Progenitor cell of endocrine pancreas (in vitro differentiated cells): ENCODE data around the gene TMEM140. TPM values are rescaled to one million over a fixed set of nuclear protein-coding genes. Genes with fewer than 3 reads are reported as not detected.

Experiments used
- DNase-seq: peaks from one replicate; pipeline ENCODE4 v3.0.0; 2021; ENCODE audit warnings: low spot score; ENCODE audit not compliant: unreplicated experiment
- H3K27ac Mint-ChIP-seq: 2 replicates; pipeline ENCODE4 v1.8.0; 2021; ENCODE audit warnings: mild to moderate bottlenecking, moderate library complexity, mixed read lengths
- H3K27me3 Mint-ChIP-seq: 2 replicates; pipeline ENCODE4 v1.8.0; 2021; ENCODE audit warnings: mixed read lengths
- H3K36me3 Mint-ChIP-seq: 2 replicates; pipeline ENCODE4 v1.8.0; 2022; ENCODE audit warnings: mixed read lengths; ENCODE audit not compliant: insufficient read depth
- H3K4me1 Mint-ChIP-seq: 2 replicates; pipeline ENCODE4 v1.8.0; 2021; ENCODE audit warnings: low read depth, mixed read lengths
- H3K4me3 Mint-ChIP-seq: 2 replicates; pipeline ENCODE4 v1.8.0; 2021; ENCODE audit warnings: low read depth, mild to moderate bottlenecking, moderate library complexity, mixed read lengths
- H3K9me3 Mint-ChIP-seq: 2 replicates; pipeline ENCODE4 v1.8.0; 2021; ENCODE audit warnings: low read depth, mixed read lengths
- total RNA-seq: library from RNA; stranded (reverse); gene quantifications from 2 replicates; pipeline ENCODE4 v1.2.1, GENCODE V29; 2021
- TF ChIP-seq, protein P1 (sequence below): fragments of 200-600 bp; sonication (generic); IDR thresholded peaks from one replicate; pipeline ENCODE4 v1.5.0; 2021; ENCODE audit warnings: antibody characterized with exemption, mild to moderate bottlenecking; ENCODE audit not compliant: unreplicated experiment

TMEM140 gene
- total RNA-seq, 1 donor from 2014 or later: 0.14 TPM

DNA sequence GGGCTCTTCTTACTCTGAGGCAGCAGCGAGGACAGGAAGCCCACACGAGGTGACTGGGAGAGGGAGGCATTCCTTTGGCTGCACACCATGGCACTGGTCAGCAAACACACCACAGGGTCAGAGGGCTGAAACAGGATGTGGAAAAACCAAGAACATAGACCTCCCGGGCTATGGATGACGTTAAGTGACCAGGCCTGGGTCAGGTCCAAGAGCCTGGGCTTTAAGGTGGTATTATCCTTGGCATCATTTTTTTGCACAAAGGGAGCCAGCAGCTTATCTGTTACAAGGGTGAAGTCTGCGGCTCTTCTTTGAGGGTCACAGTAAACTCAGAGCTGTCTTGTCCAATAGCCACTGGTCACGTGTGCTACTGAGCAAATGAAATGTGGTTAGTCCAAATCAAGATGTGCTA lies 56.5 kb downstream of the TMEM140 start:
- Mint-ChIP-seq H3K27ac (no peak overlapping the region), H3K27me3 (no peaks in the 10 kb centered on the region), H3K36me3 (peaks cover 15% of the 10 kb centered on the region), H3K9me3 (no peaks in the 10 kb centered on the region), H3K4me3 (no peak overlapping the region), H3K4me1 (peaks cover 17% of the 10 kb centered on the region)
- DNase-seq: no peak
- TF ChIP-seq, protein P1, sequence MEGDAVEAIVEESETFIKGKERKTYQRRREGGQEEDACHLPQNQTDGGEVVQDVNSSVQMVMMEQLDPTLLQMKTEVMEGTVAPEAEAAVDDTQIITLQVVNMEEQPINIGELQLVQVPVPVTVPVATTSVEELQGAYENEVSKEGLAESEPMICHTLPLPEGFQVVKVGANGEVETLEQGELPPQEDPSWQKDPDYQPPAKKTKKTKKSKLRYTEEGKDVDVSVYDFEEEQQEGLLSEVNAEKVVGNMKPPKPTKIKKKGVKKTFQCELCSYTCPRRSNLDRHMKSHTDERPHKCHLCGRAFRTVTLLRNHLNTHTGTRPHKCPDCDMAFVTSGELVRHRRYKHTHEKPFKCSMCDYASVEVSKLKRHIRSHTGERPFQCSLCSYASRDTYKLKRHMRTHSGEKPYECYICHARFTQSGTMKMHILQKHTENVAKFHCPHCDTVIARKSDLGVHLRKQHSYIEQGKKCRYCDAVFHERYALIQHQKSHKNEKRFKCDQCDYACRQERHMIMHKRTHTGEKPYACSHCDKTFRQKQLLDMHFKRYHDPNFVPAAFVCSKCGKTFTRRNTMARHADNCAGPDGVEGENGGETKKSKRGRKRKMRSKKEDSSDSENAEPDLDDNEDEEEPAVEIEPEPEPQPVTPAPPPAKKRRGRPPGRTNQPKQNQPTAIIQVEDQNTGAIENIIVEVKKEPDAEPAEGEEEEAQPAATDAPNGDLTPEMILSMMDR: no peak

DNA sequence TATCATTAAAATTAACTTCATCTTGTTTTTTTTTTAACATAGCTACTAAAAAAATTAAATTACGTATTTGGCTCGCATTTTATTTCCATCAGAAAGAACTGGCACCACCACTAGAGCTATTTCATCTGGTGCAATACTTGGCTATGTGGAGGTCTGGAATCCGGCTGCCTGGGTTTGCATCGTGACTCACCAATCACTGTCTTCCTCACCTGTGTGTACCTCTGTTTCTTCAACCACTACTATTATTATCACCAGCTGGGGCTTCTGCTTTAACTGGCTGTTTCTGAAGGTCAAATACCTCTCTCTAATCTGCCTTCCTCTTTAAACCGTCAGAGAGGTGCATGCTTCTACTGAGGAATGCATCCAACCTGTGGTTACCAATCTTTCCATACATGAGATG lies 57.0 kb downstream of the TMEM140 start:
- Mint-ChIP-seq H3K27ac (peak overlapping the region; percentile 29), H3K4me3 (no peak overlapping the region), H3K27me3 (no peaks in the 10 kb centered on the region), H3K9me3 (no peaks in the 10 kb centered on the region), H3K36me3 (peaks cover 15% of the 10 kb centered on the region), H3K4me1 (peaks cover 12% of the 10 kb centered on the region)
- no peak for DNase-seq
- TF ChIP-seq, protein P1: no peak

DNA sequence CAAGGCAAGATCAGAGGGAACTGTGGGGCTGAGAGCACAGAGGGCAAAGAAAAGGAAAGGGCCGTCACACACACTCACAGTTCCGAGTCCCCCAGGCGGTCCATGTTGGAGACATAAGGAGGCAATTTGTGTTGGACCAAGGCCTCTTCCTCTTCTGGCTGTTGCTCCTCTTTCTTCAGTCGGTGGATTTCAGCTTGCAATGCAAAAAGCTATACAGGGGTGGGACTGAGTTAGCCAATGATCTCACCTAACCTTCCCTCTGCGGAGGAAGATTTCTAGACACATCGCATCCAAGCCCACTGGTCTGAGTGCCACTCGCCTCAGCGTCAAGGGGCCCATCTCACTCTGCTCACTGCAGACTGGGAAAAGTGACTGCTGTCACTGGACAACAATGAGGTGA lies 58.0 kb downstream of the TMEM140 start:
- H3K4me1 Mint-ChIP-seq: peaks cover 17% of the 10 kb centered on the region
- DNase-seq: no peak
- H3K36me3 Mint-ChIP-seq: peaks cover 15% of the 10 kb centered on the region
- no peaks in the 10 kb centered on the region for H3K9me3 Mint-ChIP-seq
- no peak overlapping the region for H3K4me3 Mint-ChIP-seq
- H3K27me3 Mint-ChIP-seq: no peaks in the 10 kb centered on the region
- TF ChIP-seq, protein P1: no peak
- H3K27ac Mint-ChIP-seq: no peak overlapping the region

DNA sequence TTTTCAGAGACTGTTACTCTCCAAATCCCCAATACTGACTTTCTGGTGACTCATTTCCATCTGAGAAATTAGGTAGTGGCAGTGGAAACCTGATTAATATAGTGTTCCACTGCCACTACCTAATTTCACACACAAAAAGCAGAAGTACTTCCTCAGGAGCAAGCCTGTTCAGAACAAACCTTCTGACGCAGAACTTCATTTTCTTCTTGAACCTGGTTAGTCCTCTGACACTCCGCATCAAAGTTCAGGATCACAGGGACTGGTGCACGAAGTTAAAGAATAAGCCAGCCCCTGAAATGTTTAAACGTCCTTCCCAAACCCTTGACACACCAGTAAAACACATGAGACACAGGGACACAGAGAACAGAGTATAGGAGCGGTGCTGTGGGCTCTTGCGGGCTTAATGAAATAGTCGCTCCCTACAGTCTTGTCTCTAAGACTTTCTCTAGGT lies 59.1 kb downstream of the TMEM140 start:
- Mint-ChIP-seq H3K4me3 (no peak overlapping the region), H3K4me1 (peaks cover 19% of the 10 kb centered on the region), H3K9me3 (no peaks in the 10 kb centered on the region), H3K27me3 (no peaks in the 10 kb centered on the region), H3K36me3 (peaks cover 11% of the 10 kb centered on the region), H3K27ac (no peak overlapping the region)
- no peak for DNase-seq
- TF ChIP-seq, protein P1: no peak

DNA sequence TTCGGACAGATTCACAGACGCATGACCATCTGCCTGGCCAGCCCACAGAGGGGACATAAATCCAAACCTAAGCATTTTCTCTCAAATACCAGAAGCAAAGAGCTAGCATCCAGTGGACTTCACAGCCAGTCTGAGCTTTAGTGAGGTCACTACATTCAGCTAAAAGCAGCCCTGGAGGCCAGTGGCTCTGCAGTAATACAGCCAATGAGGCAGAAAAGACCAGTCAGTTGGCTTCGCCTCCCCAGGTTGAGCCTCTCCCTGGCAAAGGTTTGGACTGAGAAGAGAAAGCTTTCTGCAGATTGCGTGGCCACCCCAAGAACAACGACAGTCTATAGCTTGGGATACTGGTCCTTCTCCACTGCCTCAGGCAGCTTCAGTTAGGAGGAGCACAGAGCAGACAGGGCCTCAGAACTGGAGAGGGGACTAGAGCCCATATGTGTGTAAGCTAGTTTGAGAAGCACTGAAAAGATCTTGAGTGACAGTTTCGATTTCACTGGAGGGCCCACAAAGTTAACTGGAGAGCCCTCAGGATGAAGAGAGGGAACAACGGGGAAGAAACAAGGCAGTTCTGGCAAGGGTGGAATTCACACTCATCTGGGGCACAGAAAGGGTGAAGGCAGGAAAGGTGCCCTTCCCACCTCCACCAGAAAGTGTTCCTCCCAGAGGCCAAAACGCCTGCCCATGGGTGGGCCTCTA lies 59.7 kb downstream of the TMEM140 start:
- H3K27me3 Mint-ChIP-seq: no peaks in the 10 kb centered on the region

More for the DNA sequence above, 59.7 kb downstream of the TMEM140 start:
- no peak overlapping the region for H3K4me3 Mint-ChIP-seq
- peaks cover 19% of the 10 kb centered on the region for H3K4me1 Mint-ChIP-seq
- no peaks in the 10 kb centered on the region for H3K9me3 Mint-ChIP-seq
- TF ChIP-seq, protein P1: no peak
- no peak for DNase-seq
- H3K27ac Mint-ChIP-seq: peak overlapping the region; percentile 30
- H3K36me3 Mint-ChIP-seq: peaks cover 9% of the 10 kb centered on the region
